HEK293 (cell line): Measurements from ENCODE around the gene VPS51.

Experiments used
- BCL6B ChIP-seq: fragments of 450-650 bp; formaldehyde crosslinking; IDR thresholded peaks from 2 replicates; pipeline ENCODE4 v1.5.1; 2017; ENCODE audit warnings: missing biosample characterization, missing genetic modification characterization
- EGR2 ChIP-seq: fragments of 450-650 bp; formaldehyde crosslinking; IDR thresholded peaks from 2 replicates; pipeline ENCODE4 v1.5.1; 2016; ENCODE audit warnings: low read depth, missing biosample characterization, missing genetic modification characterization
- GLIS1 ChIP-seq: fragments of 450-650 bp; formaldehyde crosslinking; IDR thresholded peaks from 2 replicates; pipeline ENCODE4 v1.5.1; 2016; ENCODE audit warnings: missing biosample characterization, missing genetic modification characterization
- HOXC10 ChIP-seq: sonication (generic); formaldehyde crosslinking; IDR thresholded peaks from 2 replicates; pipeline ENCODE4 v1.8.1; 2023; ENCODE audit warnings: mild to moderate bottlenecking, missing genetic modification reagents
- IKZF3 ChIP-seq: fragments of 450-650 bp; IDR thresholded peaks from 2 replicates; pipeline ENCODE4 v1.5.0; 2018; ENCODE audit warnings: missing biosample characterization, mild to moderate bottlenecking, missing genetic modification characterization, moderate library complexity
- KLF1 ChIP-seq: fragments of 450-650 bp; formaldehyde crosslinking; IDR thresholded peaks from 2 replicates; pipeline ENCODE4 v1.5.1; 2016; ENCODE audit warnings: missing biosample characterization, missing genetic modification characterization
- KLF17 ChIP-seq: fragments of 450-650 bp; formaldehyde crosslinking; IDR thresholded peaks from 2 replicates; pipeline ENCODE4 v1.5.1; 2016; ENCODE audit warnings: missing biosample characterization, missing genetic modification characterization
- MEIS1 ChIP-seq: sonication (generic); formaldehyde crosslinking; IDR thresholded peaks from 2 replicates; pipeline ENCODE4 v1.8.1; 2022; ENCODE audit warnings: missing genetic modification reagents, mild to moderate bottlenecking, borderline replicate concordance
- PATZ1 ChIP-seq: fragments of 450-650 bp; formaldehyde crosslinking; IDR thresholded peaks from 2 replicates; pipeline ENCODE4 v1.5.1; 2016; ENCODE audit warnings: missing biosample characterization, missing genetic modification characterization
- PBX3 ChIP-seq: sonication (generic); formaldehyde crosslinking; IDR thresholded peaks from 2 replicates; pipeline ENCODE4 v1.8.1; 2022; ENCODE audit warnings: mild to moderate bottlenecking, moderate library complexity, missing genetic modification reagents
- PRDM4 ChIP-seq: fragments of 450-650 bp; formaldehyde crosslinking; IDR thresholded peaks from 2 replicates; pipeline ENCODE4 v1.5.1; 2017; ENCODE audit warnings: missing biosample characterization, missing genetic modification characterization
- REPIN1 ChIP-seq: fragments of 450-650 bp; formaldehyde crosslinking; IDR thresholded peaks from 2 replicates; pipeline ENCODE4 v1.5.1; 2017; ENCODE audit warnings: missing biosample characterization, missing genetic modification characterization, low read depth
- SP2 ChIP-seq: fragments of 450-650 bp; formaldehyde crosslinking; IDR thresholded peaks from 2 replicates; pipeline ENCODE4 v1.5.1; 2016; ENCODE audit warnings: missing biosample characterization, missing genetic modification characterization
- ZBTB48 ChIP-seq: fragments of 450-650 bp; formaldehyde crosslinking; IDR thresholded peaks from 2 replicates; pipeline ENCODE4 v1.5.1; 2016; ENCODE audit warnings: missing biosample characterization, missing genetic modification characterization
- ZBTB8A ChIP-seq: fragments of 450-650 bp; formaldehyde crosslinking; IDR thresholded peaks from 2 replicates; pipeline ENCODE4 v1.5.1; 2016; ENCODE audit warnings: missing biosample characterization, missing genetic modification characterization
- ZFP3 ChIP-seq: fragments of 450-650 bp; formaldehyde crosslinking; IDR thresholded peaks from 2 replicates; pipeline ENCODE4 v1.5.1; 2016; ENCODE audit warnings: low read depth, missing biosample characterization, missing genetic modification characterization
- ZFP37 ChIP-seq: fragments of 450-650 bp; formaldehyde crosslinking; IDR thresholded peaks from 2 replicates; pipeline ENCODE4 v1.5.1; 2016; ENCODE audit warnings: missing biosample characterization, missing genetic modification characterization
- ZNF10 ChIP-seq: fragments of 450-650 bp; formaldehyde crosslinking; IDR thresholded peaks from 2 replicates; pipeline ENCODE4 v1.5.1; 2017; ENCODE audit warnings: missing biosample characterization, missing genetic modification characterization
- ZNF138 ChIP-seq: fragments of 450-650 bp; formaldehyde crosslinking; IDR thresholded peaks from 2 replicates; pipeline ENCODE4 v1.5.1; 2016; ENCODE audit warnings: missing biosample characterization, missing genetic modification characterization, borderline replicate concordance
- ZNF16 ChIP-seq: fragments of 450-650 bp; formaldehyde crosslinking; IDR thresholded peaks from 2 replicates; pipeline ENCODE4 v1.5.1; 2016; ENCODE audit warnings: low read depth, missing biosample characterization, missing genetic modification characterization
- ZNF211 ChIP-seq: fragments of 450-650 bp; formaldehyde crosslinking; IDR thresholded peaks from 2 replicates; pipeline ENCODE4 v1.5.1; 2016; ENCODE audit warnings: low read depth, missing biosample characterization, missing genetic modification characterization
- ZNF223 ChIP-seq: fragments of 450-650 bp; formaldehyde crosslinking; IDR thresholded peaks from 2 replicates; pipeline ENCODE4 v1.5.1; 2016; ENCODE audit warnings: missing biosample characterization, missing genetic modification characterization
- ZNF362 ChIP-seq: fragments of 450-650 bp; formaldehyde crosslinking; IDR thresholded peaks from 2 replicates; pipeline ENCODE4 v1.5.1; 2016; ENCODE audit warnings: missing biosample characterization, missing genetic modification characterization
- ZNF521 ChIP-seq: fragments of 450-650 bp; formaldehyde crosslinking; IDR thresholded peaks from 2 replicates; pipeline ENCODE4 v1.5.1; 2017; ENCODE audit warnings: missing biosample characterization, mild to moderate bottlenecking, missing genetic modification characterization
- ZNF645 ChIP-seq: fragments of 450-650 bp; formaldehyde crosslinking; IDR thresholded peaks from 2 replicates; pipeline ENCODE4; 2016; ENCODE audit warnings: missing biosample characterization, missing genetic modification characterization
- ZNF843 ChIP-seq: fragments of 450-650 bp; formaldehyde crosslinking; IDR thresholded peaks from 2 replicates; pipeline ENCODE4 v1.5.1; 2016; ENCODE audit warnings: missing biosample characterization, missing genetic modification characterization
- ZSCAN5A ChIP-seq: fragments of 450-650 bp; formaldehyde crosslinking; IDR thresholded peaks from 2 replicates; pipeline ENCODE4 v1.5.1; 2016; ENCODE audit warnings: missing biosample characterization, missing genetic modification characterization

Gene VPS51

GRCh38 chr11:65117206-65118096 lies 21.4 kb downstream of the VPS51 start, which contains the start of gene ZNHIT2 (continued):
- TF ChIP-seq ZBTB8A (tag by site-specific recombination) (peak; percentile 89), ZNF223 (tag by site-specific recombination) (no peak), IKZF3 (tag by site-specific recombination) (no peak), ZNF16 (tag by site-specific recombination) (no peak), REPIN1 (tag by site-specific recombination) (peak; percentile 70; the same call in 1 of the 2 replicates), EGR2 (tag by site-specific recombination) (no peak; the same call in 1 of the 2 replicates), PRDM4 (tag by site-specific recombination) (no peak), ZBTB48 (no peak), KLF17 (tag by site-specific recombination) (no peak; the same call in 1 of the 2 replicates), ZNF211 (no peak), KLF1 (tag by site-specific recombination) (peak; percentile 65; the same call in 1 of the 2 replicates), SP2 (peak; percentile 87), ZNF843 (tag by site-specific recombination) (peak; percentile 53), GLIS1 (peak; percentile 68), ZNF10 (tag by site-specific recombination) (0 out of 2 replicates have a peak, but pooled peaks have one; percentile 20), ZNF138 (tag by site-specific recombination) (no peak), PATZ1 (tag by site-specific recombination) (peak; percentile 61; the same call in 1 of the 2 replicates), HOXC10 (CRISPR knock-in tag) (no peak), ZFP37 (tag by site-specific recombination) (peak; percentile 97), ZNF521 (tag by site-specific recombination) (no peak), MEIS1 (CRISPR knock-in tag) (no peak), ZNF645 (tag by site-specific recombination) (no peak), ZSCAN5A (tag by site-specific recombination) (no peak), ZFP3 (no peak), PBX3 (CRISPR knock-in tag) (no peak; the same call in 1 of the 2 replicates), ZNF362 (tag by site-specific recombination) (no peak), BCL6B (tag by site-specific recombination) (no peak)
